Glutamatergic neuron (in vitro differentiated cells): ENCODE measurements around the gene PLEKHB1. TPM values are rescaled to one million over a fixed set of nuclear protein-coding genes. Genes with fewer than 3 reads are reported as not detected.
"Not testable (repeated sequence)": the region's sequence is repeated elsewhere in the genome, so short reads cannot be mapped to it uniquely, and the experiment has no call there.

Experiments used
- DNase-seq: peaks from one replicate; pipeline ENCODE4 v3.0.0; 2022
- H3K27ac Mint-ChIP-seq: one replicate; pipeline ENCODE4 v1.8.0; 2020; ENCODE audit warnings: mild to moderate bottlenecking, mixed read lengths, inconsistent platforms; ENCODE audit not compliant: unreplicated experiment
- H3K27me3 Mint-ChIP-seq: one replicate; pipeline ENCODE4 v1.8.0; 2020; ENCODE audit warnings: mild to moderate bottlenecking, moderate library complexity, mixed read lengths, inconsistent platforms; ENCODE audit not compliant: unreplicated experiment
- H3K36me3 Mint-ChIP-seq: one replicate; pipeline ENCODE4 v1.8.0; 2020; ENCODE audit warnings: mild to moderate bottlenecking, mixed read lengths, inconsistent platforms; ENCODE audit not compliant: unreplicated experiment
- H3K4me1 Mint-ChIP-seq: one replicate; pipeline ENCODE4 v1.8.0; 2020; ENCODE audit warnings: mild to moderate bottlenecking, low read depth, mixed read lengths, inconsistent platforms; ENCODE audit not compliant: unreplicated experiment
- H3K4me3 Mint-ChIP-seq: one replicate; pipeline ENCODE4 v1.8.0; 2020; ENCODE audit warnings: mild to moderate bottlenecking, mixed read lengths, inconsistent platforms; ENCODE audit not compliant: unreplicated experiment
- H3K9me3 Mint-ChIP-seq: one replicate; pipeline ENCODE4 v1.8.0; 2020; ENCODE audit warnings: mild to moderate bottlenecking, moderate library complexity, mixed read lengths, inconsistent platforms; ENCODE audit not compliant: unreplicated experiment
- total RNA-seq: library from RNA; stranded (reverse); fragmentation: NEBNext Ultra II Directional; extraction: Animal tissue kit (Norgen Biotek cat#: 25700); gene quantifications from one replicate; pipeline ENCODE4 v1.2.1, GENCODE V29; 2021; ENCODE audit not compliant: unreplicated experiment
- TF ChIP-seq, protein P1 (sequence below): fragments of 200-600 bp; sonication (generic); IDR thresholded peaks from one replicate; pipeline ENCODE4 v1.5.0; 2021; ENCODE audit not compliant: partially characterized antibody, unreplicated experiment

The PLEKHB1 gene
- total RNA-seq, 1 donor from 2014 or later, result 4.8 TPM

DNA sequence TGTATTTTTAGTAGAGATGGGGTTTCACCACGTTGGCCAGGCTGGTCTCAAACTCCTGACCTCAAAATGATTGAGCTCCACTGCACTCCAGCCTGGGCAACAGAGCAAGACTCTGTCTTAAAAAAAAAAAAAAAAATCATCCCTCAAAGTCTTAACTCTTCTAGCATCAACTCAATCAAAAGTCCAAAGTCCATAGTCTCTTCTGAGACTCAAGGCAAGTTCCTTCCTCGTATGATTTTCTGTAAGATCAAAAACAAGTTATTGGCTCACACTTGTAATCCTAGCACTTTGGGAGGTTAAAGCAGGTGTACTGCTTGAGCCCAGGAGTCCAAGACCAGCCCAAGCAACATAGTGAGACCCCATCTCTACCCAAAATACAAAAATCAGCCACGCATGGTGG, 24.4 kb downstream of the PLEKHB1 start:
- TF ChIP-seq, protein P1, sequence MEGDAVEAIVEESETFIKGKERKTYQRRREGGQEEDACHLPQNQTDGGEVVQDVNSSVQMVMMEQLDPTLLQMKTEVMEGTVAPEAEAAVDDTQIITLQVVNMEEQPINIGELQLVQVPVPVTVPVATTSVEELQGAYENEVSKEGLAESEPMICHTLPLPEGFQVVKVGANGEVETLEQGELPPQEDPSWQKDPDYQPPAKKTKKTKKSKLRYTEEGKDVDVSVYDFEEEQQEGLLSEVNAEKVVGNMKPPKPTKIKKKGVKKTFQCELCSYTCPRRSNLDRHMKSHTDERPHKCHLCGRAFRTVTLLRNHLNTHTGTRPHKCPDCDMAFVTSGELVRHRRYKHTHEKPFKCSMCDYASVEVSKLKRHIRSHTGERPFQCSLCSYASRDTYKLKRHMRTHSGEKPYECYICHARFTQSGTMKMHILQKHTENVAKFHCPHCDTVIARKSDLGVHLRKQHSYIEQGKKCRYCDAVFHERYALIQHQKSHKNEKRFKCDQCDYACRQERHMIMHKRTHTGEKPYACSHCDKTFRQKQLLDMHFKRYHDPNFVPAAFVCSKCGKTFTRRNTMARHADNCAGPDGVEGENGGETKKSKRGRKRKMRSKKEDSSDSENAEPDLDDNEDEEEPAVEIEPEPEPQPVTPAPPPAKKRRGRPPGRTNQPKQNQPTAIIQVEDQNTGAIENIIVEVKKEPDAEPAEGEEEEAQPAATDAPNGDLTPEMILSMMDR, result no peak
- no peak overlapping the region for H3K4me3 Mint-ChIP-seq
- no peak for DNase-seq
- no peak overlapping the region for H3K27ac Mint-ChIP-seq
- no peaks in the 10 kb centered on the region for H3K4me1 Mint-ChIP-seq
- no peaks in the 10 kb centered on the region for H3K36me3 Mint-ChIP-seq
- H3K27me3 Mint-ChIP-seq, result peaks cover 2% of the 10 kb centered on the region
- no peaks in the 10 kb centered on the region for H3K9me3 Mint-ChIP-seq

- Mint-ChIP-seq H3K4me1 (no peaks in the 10 kb centered on the region), H3K9me3 (no peaks in the 10 kb centered on the region), H3K36me3 (no peaks in the 10 kb centered on the region), H3K27ac (no peak overlapping the region), H3K4me3 (no peak overlapping the region), H3K27me3 (peaks cover 2% of the 10 kb centered on the region)
- DNase-seq, result no peak
- TF ChIP-seq, protein P1, result no peak
Observed at GRCh38 chr11:73671701-73672100, 25.3 kb downstream of the PLEKHB1 start.

GRCh38 chr11:73676552-73676951, 30.2 kb downstream of the PLEKHB1 start:
- H3K4me3 Mint-ChIP-seq, DNase-seq, H3K27me3 Mint-ChIP-seq, H3K36me3 Mint-ChIP-seq, H3K4me1 Mint-ChIP-seq, H3K27ac Mint-ChIP-seq, H3K9me3 Mint-ChIP-seq: not testable (repeated sequence)
- TF ChIP-seq, protein P1, result peak; percentile 18

- H3K27me3 Mint-ChIP-seq, result no peaks in the 10 kb centered on the region
- H3K9me3 Mint-ChIP-seq, result peaks cover 3% of the 10 kb centered on the region
- no peaks in the 10 kb centered on the region for H3K36me3 Mint-ChIP-seq
- H3K4me1 Mint-ChIP-seq, result no peaks in the 10 kb centered on the region
- TF ChIP-seq, protein P1, result no peak
- no peak for DNase-seq
- no peak overlapping the region for H3K4me3 Mint-ChIP-seq
- H3K27ac Mint-ChIP-seq, result no peak overlapping the region
Observed at GRCh38 chr11:73680687-73681086, 34.3 kb downstream of the PLEKHB1 start.

DNA sequence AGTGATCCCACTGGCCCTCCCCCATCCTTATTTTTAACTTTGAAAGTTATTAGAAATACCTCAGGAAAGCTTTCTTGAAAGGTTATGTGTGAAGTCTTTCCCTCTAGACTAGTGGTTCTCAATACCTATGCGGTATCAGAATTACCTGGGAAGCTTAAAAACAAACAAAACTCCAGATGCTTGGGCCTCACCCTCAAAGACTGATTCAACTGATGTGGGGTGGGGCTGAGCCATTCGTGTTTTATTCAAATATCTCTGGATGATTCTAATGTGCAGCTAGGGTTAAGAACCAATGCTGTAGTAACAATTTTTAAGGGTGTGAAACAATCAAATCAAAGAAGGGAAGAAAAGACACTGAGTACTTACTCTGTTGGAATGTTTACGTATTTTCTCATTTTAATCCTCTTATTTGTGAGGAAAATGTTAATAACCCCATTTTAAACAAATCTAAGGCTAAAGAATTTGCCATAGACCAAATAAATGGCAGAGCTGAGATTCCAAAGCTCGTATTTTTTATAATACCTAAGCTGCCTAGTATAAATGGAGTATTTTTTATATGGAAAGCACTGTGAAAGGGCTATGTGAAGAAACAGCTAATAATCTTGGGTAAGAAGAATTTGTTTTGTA, 47.6 kb downstream of the PLEKHB1 start:
- peaks cover 1% of the 10 kb centered on the region for H3K9me3 Mint-ChIP-seq
- TF ChIP-seq, protein P1, result no peak
- no peak for DNase-seq
- no peaks in the 10 kb centered on the region for H3K36me3 Mint-ChIP-seq
- no peak overlapping the region for H3K4me3 Mint-ChIP-seq
- no peaks in the 10 kb centered on the region for H3K27me3 Mint-ChIP-seq
- no peaks in the 10 kb centered on the region for H3K4me1 Mint-ChIP-seq
- H3K27ac Mint-ChIP-seq, result no peak overlapping the region
